ENCODE results near the gene GHRHR. TPM values are rescaled to one million over a fixed set of nuclear protein-coding genes. Genes with fewer than 3 reads are reported as not detected.
A peak's percentile ranks its signal among the peaks of the same experiment; 100 is the strongest.

The GHRHR gene
- total RNA-seq, 2 donors from 2014 or later: not detected

DNA sequence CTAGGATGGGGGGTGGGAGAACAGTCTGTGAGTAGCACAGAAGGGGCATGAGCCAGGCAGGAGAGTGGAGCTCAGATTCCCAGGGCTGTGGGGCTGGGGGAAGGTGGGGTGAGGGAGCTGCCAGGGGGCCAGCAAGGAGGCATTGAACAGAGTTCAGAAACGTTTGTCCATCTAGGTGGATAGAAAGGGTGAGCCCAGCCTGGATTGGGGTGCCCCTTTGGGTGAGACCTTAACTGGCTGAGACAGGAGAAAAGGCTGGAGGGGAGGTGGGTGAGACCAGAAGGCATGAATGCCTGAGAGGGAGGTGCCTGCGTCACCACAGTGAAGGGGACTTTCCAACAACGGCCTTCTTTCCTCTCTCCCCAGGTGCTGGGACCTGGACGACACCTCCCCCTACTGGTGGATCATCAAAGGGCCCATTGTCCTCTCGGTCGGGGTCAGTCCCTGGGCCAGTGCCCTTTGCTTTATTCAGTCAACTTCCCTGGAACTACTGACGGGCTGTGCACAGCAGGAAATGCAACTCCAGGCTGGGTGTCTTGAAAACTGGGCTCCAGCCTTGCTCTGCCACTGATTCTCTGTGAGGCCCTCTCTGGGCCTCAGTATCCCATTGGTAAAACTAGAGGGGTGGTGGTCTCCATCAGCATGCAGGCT lies 11.0 kb downstream of the GHRHR start:
- Mint-ChIP-seq H3K4me3 (no peak overlapping the region), H3K4me1 (ENCODE audit: low read depth) (peaks cover 9% of the 10 kb centered on the region), H3K36me3 (ENCODE audit: insufficient read depth in 2 of 2) (no peaks in the 10 kb centered on the region), H3K27me3 (ENCODE audit: low read depth) (peaks cover 21% of the 10 kb centered on the region), H3K9me3 (no peaks in the 10 kb centered on the region), H3K27ac (peak overlapping the region; percentile 12)
- ATAC-seq (replicated peaks in 1 of 2) (peak; percentile 93 to 94), DNase-seq (peak; percentile 75 to 80)

DNA sequence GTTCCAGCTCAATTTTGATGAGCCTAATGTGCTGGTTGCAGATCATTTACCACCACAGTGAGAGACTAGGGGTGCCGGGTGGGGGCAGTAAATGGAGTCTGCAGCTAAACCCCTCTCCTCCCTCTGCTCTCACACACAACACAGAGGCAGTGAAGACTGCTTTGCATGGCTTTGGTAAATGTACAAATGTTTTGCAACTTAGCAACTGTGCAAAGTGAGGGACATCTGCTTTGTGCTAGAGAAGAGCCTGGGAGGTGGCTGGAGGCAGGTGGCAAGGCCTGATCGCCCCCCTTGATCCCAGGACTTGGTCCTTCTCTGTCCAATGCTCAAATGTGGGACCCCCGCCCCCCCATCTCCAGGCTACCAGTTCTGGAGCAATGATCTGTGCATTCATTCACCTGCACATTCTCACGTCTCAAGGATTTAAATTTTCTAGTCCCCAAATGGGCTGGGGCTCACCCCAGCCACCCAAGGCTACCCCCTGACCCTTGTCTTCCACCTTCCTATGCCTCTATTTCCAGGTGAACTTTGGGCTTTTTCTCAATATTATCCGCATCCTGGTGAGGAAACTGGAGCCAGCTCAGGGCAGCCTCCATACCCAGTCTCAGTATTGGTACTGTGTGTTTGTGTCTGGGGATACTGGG lies 11.6 kb downstream of the GHRHR start:
- ATAC-seq (replicated peaks in 1 of 2) (no peak), DNase-seq (no peak)
- Mint-ChIP-seq H3K27me3 (ENCODE audit: low read depth) (peaks cover 21% of the 10 kb centered on the region), H3K4me3 (no peak overlapping the region), H3K9me3 (no peaks in the 10 kb centered on the region), H3K4me1 (ENCODE audit: low read depth) (peaks cover 9% of the 10 kb centered on the region), H3K36me3 (ENCODE audit: insufficient read depth in 2 of 2) (no peaks in the 10 kb centered on the region), H3K27ac (no peak overlapping the region)

DNA sequence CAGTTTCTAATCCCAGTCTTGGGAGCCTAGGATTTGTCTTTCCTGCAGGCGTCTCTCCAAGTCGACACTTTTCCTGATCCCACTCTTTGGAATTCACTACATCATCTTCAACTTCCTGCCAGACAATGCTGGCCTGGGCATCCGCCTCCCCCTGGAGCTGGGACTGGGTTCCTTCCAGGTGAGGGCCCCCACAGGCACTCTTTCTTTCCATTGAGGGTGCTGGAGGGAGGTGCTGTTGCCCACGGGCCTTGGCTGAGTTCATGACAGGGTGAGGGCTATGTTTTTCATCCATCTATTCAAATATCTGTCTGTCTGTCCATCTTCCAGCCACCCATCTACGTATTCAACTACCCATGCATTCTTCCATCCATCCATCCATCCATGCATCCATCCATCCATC lies 12.6 kb downstream of the GHRHR start:
- no peak for DNase-seq
- no peaks in the 10 kb centered on the region for H3K9me3 Mint-ChIP-seq
- ATAC-seq (replicated peaks in 1 of 2): no peak
- H3K4me1 Mint-ChIP-seq (ENCODE audit: low read depth): peaks cover 9% of the 10 kb centered on the region
- no peak overlapping the region for H3K4me3 Mint-ChIP-seq
- peaks cover 15% of the 10 kb centered on the region for H3K27me3 Mint-ChIP-seq (ENCODE audit: low read depth)
- H3K36me3 Mint-ChIP-seq (ENCODE audit: insufficient read depth in 2 of 2): no peaks in the 10 kb centered on the region
- H3K27ac Mint-ChIP-seq: no peak overlapping the region

- no peaks in the 10 kb centered on the region for H3K36me3 Mint-ChIP-seq (ENCODE audit: insufficient read depth in 2 of 2)
These were observed 13.5 kb downstream of the GHRHR start for GRCh38 chr7:30977222-30977621.

GRCh38 chr7:30977896-30978564 lies 14.3 kb downstream of the GHRHR start:
- peak in 1 of 2 donors; percentile 35 for DNase-seq
- H3K9me3 Mint-ChIP-seq: no peaks in the 10 kb centered on the region
- no peak overlapping the region for H3K4me3 Mint-ChIP-seq
- peaks cover 9% of the 10 kb centered on the region for H3K4me1 Mint-ChIP-seq (ENCODE audit: low read depth)
- H3K27me3 Mint-ChIP-seq (ENCODE audit: low read depth): peaks cover 3% of the 10 kb centered on the region
- H3K36me3 Mint-ChIP-seq (ENCODE audit: insufficient read depth in 2 of 2): no peaks in the 10 kb centered on the region
- no peak overlapping the region for H3K27ac Mint-ChIP-seq
- ATAC-seq (replicated peaks in 1 of 2): no peak

More at GRCh38 chr7:30977222-30977621, 13.5 kb downstream of the GHRHR start:
- ATAC-seq (replicated peaks in 1 of 2): no peak
- H3K27ac Mint-ChIP-seq: no peak overlapping the region
- H3K9me3 Mint-ChIP-seq: no peaks in the 10 kb centered on the region
- H3K27me3 Mint-ChIP-seq (ENCODE audit: low read depth): peaks cover 7% of the 10 kb centered on the region
- DNase-seq: no peak
- peaks cover 9% of the 10 kb centered on the region for H3K4me1 Mint-ChIP-seq (ENCODE audit: low read depth)
- no peak overlapping the region for H3K4me3 Mint-ChIP-seq

GRCh38 chr7:30979027-30979426 lies 15.3 kb downstream of the GHRHR start:
- Mint-ChIP-seq H3K4me1 (ENCODE audit: low read depth) (peaks cover 15% of the 10 kb centered on the region), H3K36me3 (ENCODE audit: insufficient read depth in 2 of 2) (no peaks in the 10 kb centered on the region), H3K4me3 (no peak overlapping the region), H3K27me3 (ENCODE audit: low read depth) (peaks cover 12% of the 10 kb centered on the region), H3K27ac (no peak overlapping the region), H3K9me3 (no peaks in the 10 kb centered on the region)
- DNase-seq (no peak), ATAC-seq (replicated peaks in 1 of 2) (no peak)

DNA sequence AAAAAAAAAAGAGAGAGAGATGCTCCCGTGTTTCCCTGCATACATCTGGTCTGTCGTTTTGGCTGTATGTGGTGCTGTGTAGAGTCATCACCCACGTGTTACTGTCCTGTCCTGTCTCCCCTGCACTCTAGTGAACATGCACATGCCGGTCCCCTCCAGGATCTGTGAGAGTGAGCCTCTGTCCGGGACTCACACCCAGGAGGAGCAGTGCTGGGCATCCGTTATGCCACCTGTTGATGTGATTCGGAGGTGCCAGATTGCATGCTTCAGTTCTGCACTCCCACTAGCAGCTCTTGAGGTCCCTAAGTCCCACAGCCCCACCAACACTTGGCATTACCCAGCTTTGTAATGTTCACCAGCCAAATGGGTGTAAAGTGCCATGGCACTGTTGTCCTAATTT lies 16.4 kb downstream of the GHRHR start:
- peaks cover 6% of the 10 kb centered on the region for H3K4me1 Mint-ChIP-seq (ENCODE audit: low read depth)
- no peaks in the 10 kb centered on the region for H3K36me3 Mint-ChIP-seq (ENCODE audit: insufficient read depth in 2 of 2)
- no peak overlapping the region for H3K27ac Mint-ChIP-seq

DNA sequence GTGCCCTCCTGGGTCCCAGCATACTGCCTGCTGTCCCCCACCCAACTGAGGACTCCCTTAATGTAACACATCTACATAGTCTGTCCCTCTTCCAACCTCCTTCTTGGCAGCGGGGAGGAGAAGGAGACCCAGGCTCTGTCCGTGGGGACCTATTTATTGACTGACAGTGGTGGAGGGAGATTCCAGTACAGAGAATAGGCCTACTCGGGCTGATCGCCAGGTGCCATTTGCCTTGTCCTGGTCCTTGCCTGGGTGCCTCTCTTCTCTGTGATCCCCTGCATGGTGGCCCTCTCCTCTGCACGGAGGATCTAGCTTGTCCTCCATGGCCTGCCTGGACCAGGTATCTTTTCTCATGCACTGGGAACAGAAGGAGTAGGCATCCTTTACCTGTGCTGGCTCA lies 17.0 kb downstream of the GHRHR start:
- DNase-seq (no peak), ATAC-seq (replicated peaks in 1 of 2) (no peak)
- H3K27ac Mint-ChIP-seq: no peak overlapping the region
- H3K27me3 Mint-ChIP-seq (ENCODE audit: low read depth): peaks cover 16% of the 10 kb centered on the region
- peaks cover 6% of the 10 kb centered on the region for H3K4me1 Mint-ChIP-seq (ENCODE audit: low read depth)
- no peak overlapping the region for H3K4me3 Mint-ChIP-seq
- H3K36me3 Mint-ChIP-seq (ENCODE audit: insufficient read depth in 2 of 2): no peaks in the 10 kb centered on the region
- no peaks in the 10 kb centered on the region for H3K9me3 Mint-ChIP-seq

More for the DNA sequence above, 16.4 kb downstream of the GHRHR start:
- DNase-seq (no peak), ATAC-seq (replicated peaks in 1 of 2) (no peak)
- Mint-ChIP-seq H3K9me3 (no peaks in the 10 kb centered on the region), H3K4me3 (no peak overlapping the region), H3K27me3 (ENCODE audit: low read depth) (peaks cover 12% of the 10 kb centered on the region)

- Mint-ChIP-seq H3K4me1 (ENCODE audit: low read depth) (peaks cover 6% of the 10 kb centered on the region), H3K27ac (no peak overlapping the region), H3K4me3 (peak overlapping the region in 1 of 2 donors; percentile 28), H3K36me3 (ENCODE audit: insufficient read depth in 2 of 2) (no peaks in the 10 kb centered on the region), H3K27me3 (ENCODE audit: low read depth) (peaks cover 25% of the 10 kb centered on the region), H3K9me3 (no peaks in the 10 kb centered on the region)
- ATAC-seq (replicated peaks in 1 of 2) (peak; percentile 78 to 83), DNase-seq (peak; percentile 79 to 84)
These were observed 19.5 kb downstream of the GHRHR start for GRCh38 chr7:30983042-30983913.

DNA sequence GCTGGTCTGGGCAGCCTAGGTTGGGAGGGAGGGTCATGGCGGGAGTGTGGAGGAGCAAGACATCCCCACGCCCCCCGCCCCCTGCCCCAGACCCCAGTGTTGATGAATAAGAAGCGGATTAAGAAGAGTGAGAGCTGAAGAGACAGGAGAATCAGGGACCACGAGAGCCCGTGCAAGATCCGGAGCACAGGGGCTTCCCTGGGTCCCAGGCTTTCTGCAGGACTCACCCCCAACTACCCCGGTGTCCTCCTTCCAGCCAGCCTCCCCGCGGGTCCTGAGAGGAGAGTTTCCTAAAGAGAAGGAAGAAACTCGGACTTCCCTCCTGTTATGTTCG lies 20.1 kb downstream of the GHRHR start:
- H3K9me3 Mint-ChIP-seq: no peaks in the 10 kb centered on the region
- no peak overlapping the region for H3K27ac Mint-ChIP-seq
- H3K4me3 Mint-ChIP-seq: peak overlapping the region in 1 of 2 donors; percentile 28
- peaks cover 6% of the 10 kb centered on the region for H3K4me1 Mint-ChIP-seq (ENCODE audit: low read depth)
- ATAC-seq (replicated peaks in 1 of 2) (peak in 1 of 2 donors; percentile 18), DNase-seq (no peak)
- peaks cover 25% of the 10 kb centered on the region for H3K27me3 Mint-ChIP-seq (ENCODE audit: low read depth)
- H3K36me3 Mint-ChIP-seq (ENCODE audit: insufficient read depth in 2 of 2): no peaks in the 10 kb centered on the region

GRCh38 chr7:30984359-30985107 lies 20.8 kb downstream of the GHRHR start:
- peaks cover 6% of the 10 kb centered on the region for H3K4me1 Mint-ChIP-seq (ENCODE audit: low read depth)
- ATAC-seq (replicated peaks in 1 of 2) (peak; percentile 38 to 55), DNase-seq (peak in 1 of 2 donors; percentile 11)
- H3K27ac Mint-ChIP-seq: no peak overlapping the region
- H3K27me3 Mint-ChIP-seq (ENCODE audit: low read depth): peaks cover 25% of the 10 kb centered on the region
- no peaks in the 10 kb centered on the region for H3K36me3 Mint-ChIP-seq (ENCODE audit: insufficient read depth in 2 of 2)
- H3K4me3 Mint-ChIP-seq: no peak overlapping the region
- H3K9me3 Mint-ChIP-seq: no peaks in the 10 kb centered on the region

- Mint-ChIP-seq H3K27ac (no peak overlapping the region), H3K4me3 (no peak overlapping the region), H3K4me1 (ENCODE audit: low read depth) (peaks cover 6% of the 10 kb centered on the region), H3K36me3 (ENCODE audit: insufficient read depth in 2 of 2) (no peaks in the 10 kb centered on the region), H3K27me3 (ENCODE audit: low read depth) (peaks cover 25% of the 10 kb centered on the region), H3K9me3 (no peaks in the 10 kb centered on the region)
- ATAC-seq (replicated peaks in 1 of 2): no peak
- no peak for DNase-seq
These were observed 22.0 kb downstream of the GHRHR start for GRCh38 chr7:30985756-30986155.
